Activated T-helper 2 cell treated with anti-CD3 and anti-CD28 coated beads, Interferon-gamma antibody, Interleukin-2, Interleukin-4, amounts not matched to agents 10 μg/mL and 5 μg/mL and 100 μg/mL, durations not matched to agents 14 hours and 24 hours and 36 hours (primary cell): ENCODE results near the gene SLCO2A1. TPM values are rescaled to one million over a fixed set of nuclear protein-coding genes. Genes with fewer than 3 reads are reported as not detected.

ENCODE experiments used
- DNase-seq: peaks from one replicate; pipeline ENCODE4 v3.0.0; 2021; ENCODE audit warnings: low spot score
- H3K27ac Mint-ChIP-seq: one replicate; pipeline ENCODE4 v1.8.0; 2021; ENCODE audit warnings: mixed read lengths
- H3K27me3 Mint-ChIP-seq: one replicate; pipeline ENCODE4 v1.8.0; 2021; ENCODE audit warnings: low read depth, mixed read lengths
- H3K36me3 Mint-ChIP-seq: one replicate; pipeline ENCODE4 v1.8.0; 2021; ENCODE audit warnings: low read depth, mixed read lengths
- H3K4me1 Mint-ChIP-seq: one replicate; pipeline ENCODE4 v1.8.0; 2021; ENCODE audit warnings: low read depth, mixed read lengths
- H3K4me3 Mint-ChIP-seq: one replicate; pipeline ENCODE4 v1.8.0; 2021; ENCODE audit warnings: low read depth, mild to moderate bottlenecking, moderate library complexity, mixed read lengths
- H3K9me3 Mint-ChIP-seq: one replicate; pipeline ENCODE4 v1.8.0; 2021; ENCODE audit warnings: mixed read lengths
- intact Hi-C: fragments of 100-400 bp; cut with micrococcal nuclease; formaldehyde crosslinking; loops from one replicate; pipeline ENCODE4 v1.15.1; 2023
- total RNA-seq: library from RNA; stranded (reverse); gene quantifications from 2 replicates; pipeline ENCODE4 v1.2.3, GENCODE V29; 2022

Gene SLCO2A1
- total RNA-seq, 1 donor from 2014 or later, result not detected

DNA sequence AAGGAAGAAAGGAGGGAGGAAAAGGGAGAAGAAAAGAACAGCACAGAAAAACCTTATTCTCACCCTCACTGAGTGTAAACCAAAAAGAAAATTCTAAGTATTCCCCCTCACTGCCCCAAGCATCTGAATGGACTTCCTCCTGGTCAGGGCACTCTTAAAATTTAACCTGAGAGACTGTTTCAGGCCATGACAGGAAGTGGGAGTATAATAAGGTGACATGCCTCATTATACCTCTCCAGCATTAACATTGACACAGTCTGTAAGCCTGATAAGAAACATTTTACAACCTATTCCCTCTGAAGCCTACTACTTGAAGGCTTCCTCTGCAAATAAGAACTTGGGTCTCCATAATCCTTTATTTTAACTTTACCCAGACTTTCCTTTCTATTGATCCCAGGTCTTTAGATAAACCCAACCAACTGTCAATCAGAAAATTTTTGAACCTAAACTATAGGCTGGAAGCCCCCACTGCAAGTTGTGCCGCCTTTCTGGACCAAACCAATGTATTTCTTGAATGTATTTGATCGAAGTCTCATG is 41.7 kb downstream of the SLCO2A1 start:
- intact Hi-C loops, result no loop called here
- H3K4me1 Mint-ChIP-seq, result no peaks in the 10 kb centered on the region
- H3K27me3 Mint-ChIP-seq, result peaks cover 15% of the 10 kb centered on the region
- H3K27ac Mint-ChIP-seq, result no peak overlapping the region
- no peak overlapping the region for H3K4me3 Mint-ChIP-seq
- H3K9me3 Mint-ChIP-seq, result no peaks in the 10 kb centered on the region
- DNase-seq, result no peak
- no peaks in the 10 kb centered on the region for H3K36me3 Mint-ChIP-seq

DNA sequence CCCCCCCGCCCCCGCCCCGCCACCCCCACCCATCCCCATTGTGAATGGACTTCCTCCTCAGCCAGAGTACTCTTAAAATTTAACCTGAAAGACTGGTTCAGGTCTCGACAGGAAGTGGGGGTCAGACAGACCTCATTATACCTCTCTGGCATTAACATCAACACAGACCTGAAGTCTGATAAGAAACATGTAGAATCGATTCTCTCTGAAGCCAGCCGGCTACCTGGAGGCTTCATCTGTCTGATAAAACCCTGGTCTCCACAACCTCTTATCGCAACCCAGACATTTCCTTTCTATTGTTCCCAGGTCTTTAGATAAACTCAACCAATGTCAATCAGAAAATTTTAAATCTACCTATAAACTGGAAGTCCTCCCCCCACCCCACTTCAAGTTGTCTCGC is 42.6 kb downstream of the SLCO2A1 start:
- H3K27ac Mint-ChIP-seq, result no peak overlapping the region
- no peaks in the 10 kb centered on the region for H3K4me1 Mint-ChIP-seq
- no peaks in the 10 kb centered on the region for H3K9me3 Mint-ChIP-seq
- H3K27me3 Mint-ChIP-seq, result peaks cover 15% of the 10 kb centered on the region
- intact Hi-C loops, result no loop called here
- no peaks in the 10 kb centered on the region for H3K36me3 Mint-ChIP-seq
- no peak overlapping the region for H3K4me3 Mint-ChIP-seq
- DNase-seq, result no peak

DNA sequence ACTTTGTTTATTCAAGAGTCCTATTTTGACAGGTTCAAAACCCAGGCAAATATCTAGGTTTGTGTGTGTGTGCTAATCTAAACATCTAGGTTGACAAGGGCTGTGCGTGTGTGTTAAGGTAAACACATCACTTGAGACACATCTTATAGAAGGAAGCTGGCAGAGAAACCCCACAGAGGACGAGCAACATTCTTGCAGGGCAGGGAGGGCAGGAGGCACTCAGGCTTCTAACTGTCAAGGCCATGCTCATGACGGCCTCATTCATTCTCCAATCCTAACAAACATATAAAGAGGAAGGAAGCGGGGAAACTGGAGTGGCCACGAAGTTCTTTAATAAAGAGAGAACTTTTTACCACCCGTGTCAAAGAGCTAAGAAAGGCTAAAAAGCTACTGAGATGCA is 43.4 kb downstream of the SLCO2A1 start:
- Mint-ChIP-seq H3K9me3 (no peaks in the 10 kb centered on the region), H3K36me3 (no peaks in the 10 kb centered on the region), H3K4me3 (no peak overlapping the region), H3K27ac (no peak overlapping the region), H3K4me1 (no peaks in the 10 kb centered on the region), H3K27me3 (peaks cover 15% of the 10 kb centered on the region)
- intact Hi-C loops, result no loop called here
- no peak for DNase-seq

DNA sequence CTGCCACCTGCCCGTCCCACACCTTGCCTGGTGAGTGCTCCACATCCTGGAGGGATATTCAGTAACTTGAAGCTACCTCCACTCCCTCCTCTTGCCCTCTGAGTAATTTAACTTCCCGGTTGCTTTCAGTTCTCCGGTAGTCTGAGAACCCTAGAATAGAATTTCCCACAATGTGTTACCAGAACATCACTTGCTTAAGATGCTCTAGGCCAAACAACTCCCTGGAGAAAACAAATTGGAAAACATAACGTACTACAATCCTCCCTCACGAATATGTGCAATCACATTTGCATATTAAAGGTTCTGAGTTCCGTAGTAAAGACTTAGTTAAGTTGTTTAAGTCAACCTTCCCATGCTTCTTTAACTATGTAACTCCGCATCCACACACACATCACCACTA is 44.8 kb downstream of the SLCO2A1 start:
- intact Hi-C loops, result no loop called here
- no peak overlapping the region for H3K27ac Mint-ChIP-seq
- H3K9me3 Mint-ChIP-seq, result no peaks in the 10 kb centered on the region
- no peaks in the 10 kb centered on the region for H3K36me3 Mint-ChIP-seq
- H3K4me3 Mint-ChIP-seq, result no peak overlapping the region
- H3K27me3 Mint-ChIP-seq, result peaks cover 13% of the 10 kb centered on the region
- no peak for DNase-seq
- no peaks in the 10 kb centered on the region for H3K4me1 Mint-ChIP-seq

DNA sequence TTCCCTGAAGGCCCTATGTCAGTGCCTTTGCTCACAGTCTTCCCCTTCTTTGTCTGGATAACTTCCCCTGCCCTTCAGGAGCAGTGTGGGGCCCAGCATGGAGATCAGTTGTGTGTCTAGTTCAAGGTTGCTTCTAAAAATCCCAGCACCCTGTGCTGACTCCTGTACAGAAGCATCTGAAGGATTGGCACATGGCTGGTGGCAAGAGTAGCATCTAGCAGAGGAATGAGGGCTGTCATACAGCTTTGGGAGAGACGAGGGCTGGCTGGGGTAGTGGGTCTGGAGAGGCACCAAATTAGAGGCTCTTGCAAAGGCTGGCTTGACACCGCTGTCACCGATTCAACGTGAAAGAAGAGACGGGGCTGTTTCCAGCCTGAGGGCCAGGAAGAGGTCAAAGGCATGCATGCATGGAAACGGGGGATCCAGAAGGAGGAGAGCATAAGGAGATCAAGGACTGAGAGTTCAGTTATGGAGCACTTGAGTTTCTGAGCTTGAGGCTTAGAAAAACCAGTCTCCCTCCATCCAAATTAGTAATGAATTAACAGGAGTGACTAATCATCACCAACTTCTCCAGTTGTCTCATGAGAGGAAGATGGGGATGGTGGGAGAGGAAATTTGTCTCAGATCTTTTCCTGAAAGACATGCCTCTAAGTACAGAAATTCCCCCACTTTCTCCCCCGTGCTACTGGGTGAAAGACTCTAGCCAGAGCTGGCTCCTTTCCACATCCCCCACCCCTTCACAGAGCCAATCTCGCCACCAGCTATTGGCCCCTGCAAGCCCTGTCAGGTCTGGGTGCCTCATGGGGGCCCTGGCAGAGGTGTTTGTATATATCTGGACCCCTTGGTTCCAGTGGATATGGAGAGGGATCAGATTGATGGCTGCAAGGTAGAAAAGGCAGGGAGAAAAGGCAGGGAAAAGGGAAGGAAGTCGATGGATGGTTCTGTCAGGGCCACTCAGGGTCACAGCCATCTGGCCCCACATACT is 45.9 kb downstream of the SLCO2A1 start:
- Mint-ChIP-seq H3K27me3 (peaks cover 13% of the 10 kb centered on the region), H3K4me1 (no peaks in the 10 kb centered on the region), H3K27ac (no peak overlapping the region), H3K4me3 (no peak overlapping the region), H3K36me3 (no peaks in the 10 kb centered on the region), H3K9me3 (no peaks in the 10 kb centered on the region)
- intact Hi-C loops, result no loop called here
- no peak for DNase-seq

DNA sequence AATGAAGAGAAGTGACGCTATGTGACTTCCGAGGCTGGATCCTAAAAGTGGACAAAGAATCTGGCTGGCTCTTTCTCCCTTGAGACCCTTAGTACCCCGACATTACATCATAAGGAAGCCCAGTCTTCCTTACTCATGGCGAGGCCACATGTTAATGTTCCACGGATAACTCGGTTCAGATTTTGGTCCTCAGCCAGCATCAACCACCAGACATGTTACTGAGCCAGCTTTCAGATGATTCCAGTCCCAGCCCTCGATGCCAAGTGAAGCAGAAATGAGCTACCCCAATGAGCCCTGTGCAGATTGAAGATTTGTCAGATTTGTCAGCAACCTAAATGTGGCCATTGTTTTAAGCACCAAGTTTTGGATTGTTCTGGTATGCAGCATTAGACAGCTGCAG is 46.6 kb downstream of the SLCO2A1 start:
- no peak overlapping the region for H3K4me3 Mint-ChIP-seq
- H3K27ac Mint-ChIP-seq, result no peak overlapping the region
- no peaks in the 10 kb centered on the region for H3K36me3 Mint-ChIP-seq
- DNase-seq, result no peak
- no peaks in the 10 kb centered on the region for H3K4me1 Mint-ChIP-seq
- H3K9me3 Mint-ChIP-seq, result no peaks in the 10 kb centered on the region
- intact Hi-C loops, result no loop called here
- peaks cover 11% of the 10 kb centered on the region for H3K27me3 Mint-ChIP-seq

DNA sequence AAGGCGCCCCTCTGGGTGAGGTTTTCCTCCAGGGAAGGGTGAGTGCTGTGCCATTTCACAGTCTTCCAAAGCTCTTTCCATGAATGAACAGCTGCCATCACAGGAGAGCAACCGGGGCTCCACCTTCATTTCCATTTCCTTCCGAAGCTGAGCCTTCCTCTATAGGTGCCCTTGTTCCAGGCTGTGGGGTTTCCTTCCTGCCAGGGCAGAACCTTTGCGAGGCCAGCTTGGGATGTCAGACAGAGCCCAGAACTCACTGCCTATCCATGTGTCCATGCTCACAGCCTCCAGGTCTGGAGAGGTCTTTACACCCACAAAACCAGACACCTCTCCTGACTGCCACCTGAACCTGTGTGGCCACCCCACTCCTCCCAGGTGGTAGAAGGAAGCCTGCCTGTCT is 49.2 kb downstream of the SLCO2A1 start:
- H3K27ac Mint-ChIP-seq, result no peak overlapping the region
- no peaks in the 10 kb centered on the region for H3K36me3 Mint-ChIP-seq
- H3K4me1 Mint-ChIP-seq, result no peaks in the 10 kb centered on the region
- no peak overlapping the region for H3K4me3 Mint-ChIP-seq
- peaks cover 4% of the 10 kb centered on the region for H3K27me3 Mint-ChIP-seq
- intact Hi-C loops, result no loop called here
- DNase-seq, result no peak
- no peaks in the 10 kb centered on the region for H3K9me3 Mint-ChIP-seq

DNA sequence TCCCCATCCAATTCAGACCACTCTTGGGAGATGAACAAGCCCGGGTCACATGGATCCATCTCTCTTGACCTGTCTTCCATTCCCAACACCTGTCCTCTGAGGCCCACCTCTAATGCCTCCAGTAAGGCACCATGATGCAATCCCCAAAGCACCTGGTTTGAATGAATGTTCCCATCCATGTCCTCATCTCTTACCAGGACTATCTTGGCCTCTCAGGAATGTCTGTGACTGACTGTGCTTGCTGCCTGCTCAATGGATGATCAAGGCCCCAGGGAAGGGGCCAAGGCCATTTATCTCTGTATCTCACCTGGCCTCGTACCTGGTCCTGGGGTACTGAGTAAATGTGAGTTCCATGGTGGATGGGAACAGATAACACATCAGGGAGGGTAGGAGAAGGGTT is 49.7 kb downstream of the SLCO2A1 start:
- no peaks in the 10 kb centered on the region for H3K4me1 Mint-ChIP-seq
- no peak for DNase-seq
- no peaks in the 10 kb centered on the region for H3K36me3 Mint-ChIP-seq
- H3K4me3 Mint-ChIP-seq, result no peak overlapping the region
- no peaks in the 10 kb centered on the region for H3K9me3 Mint-ChIP-seq
- H3K27me3 Mint-ChIP-seq, result peaks cover 7% of the 10 kb centered on the region
- no peak overlapping the region for H3K27ac Mint-ChIP-seq
- intact Hi-C loops, result no loop called here

- H3K27ac Mint-ChIP-seq, result no peak overlapping the region
- peaks cover 9% of the 10 kb centered on the region for H3K27me3 Mint-ChIP-seq
- H3K4me3 Mint-ChIP-seq, result no peak overlapping the region
- no peaks in the 10 kb centered on the region for H3K36me3 Mint-ChIP-seq
- no peak for DNase-seq
- H3K9me3 Mint-ChIP-seq, result no peaks in the 10 kb centered on the region
- intact Hi-C loops, result no loop called here
- no peaks in the 10 kb centered on the region for H3K4me1 Mint-ChIP-seq
These were observed 50.2 kb downstream of the SLCO2A1 start for GRCh38 chr3:133979553-133979952.

GRCh38 chr3:133977568-133977967 is 52.2 kb downstream of the SLCO2A1 start:
- intact Hi-C loops, result no loop called here
- Mint-ChIP-seq H3K9me3 (no peaks in the 10 kb centered on the region), H3K4me3 (no peak overlapping the region), H3K36me3 (no peaks in the 10 kb centered on the region), H3K27me3 (peaks cover 5% of the 10 kb centered on the region), H3K4me1 (no peaks in the 10 kb centered on the region), H3K27ac (no peak overlapping the region)
- no peak for DNase-seq

GRCh38 chr3:133973249-133973980 is 56.3 kb downstream of the SLCO2A1 start:
- Mint-ChIP-seq H3K4me1 (no peaks in the 10 kb centered on the region), H3K27ac (no peak overlapping the region), H3K27me3 (peaks cover 5% of the 10 kb centered on the region), H3K36me3 (no peaks in the 10 kb centered on the region), H3K9me3 (no peaks in the 10 kb centered on the region), H3K4me3 (no peak overlapping the region)
- no peak for DNase-seq
- intact Hi-C loops, result no loop called here

DNA sequence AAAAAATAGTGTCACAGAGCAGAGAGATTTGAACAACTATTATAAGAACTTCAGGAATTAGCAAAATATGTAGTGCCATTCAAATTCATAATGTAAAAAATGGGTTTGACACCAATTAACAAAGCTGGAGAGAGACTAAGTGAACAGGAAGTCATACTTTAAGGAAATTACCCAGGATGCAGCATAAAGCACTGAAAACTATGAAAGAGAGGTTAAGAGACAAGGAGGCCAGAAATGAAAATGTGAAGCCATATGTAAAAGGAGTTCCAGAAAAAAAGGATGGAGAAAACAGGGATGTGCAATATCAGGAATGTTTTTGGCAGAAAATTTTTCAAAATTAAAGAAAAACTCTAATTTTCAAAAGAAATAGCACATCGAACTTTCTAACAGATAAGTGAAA is 57.6 kb downstream of the SLCO2A1 start:
- H3K27me3 Mint-ChIP-seq, result peaks cover 5% of the 10 kb centered on the region
- no peak overlapping the region for H3K4me3 Mint-ChIP-seq
- no peak overlapping the region for H3K27ac Mint-ChIP-seq
- intact Hi-C loops, result no loop called here
- H3K4me1 Mint-ChIP-seq, result no peaks in the 10 kb centered on the region
- no peaks in the 10 kb centered on the region for H3K36me3 Mint-ChIP-seq
- DNase-seq, result no peak
- H3K9me3 Mint-ChIP-seq, result no peaks in the 10 kb centered on the region

GRCh38 chr3:133970916-133971315 is 58.8 kb downstream of the SLCO2A1 start:
- DNase-seq, result no peak
- intact Hi-C loops, result no loop called here
- Mint-ChIP-seq H3K27me3 (peaks cover 5% of the 10 kb centered on the region), H3K9me3 (no peaks in the 10 kb centered on the region), H3K4me1 (no peaks in the 10 kb centered on the region), H3K4me3 (no peak overlapping the region), H3K27ac (no peak overlapping the region), H3K36me3 (no peaks in the 10 kb centered on the region)
